Measurements from ENCODE around the gene CDK5RAP2. TPM values are rescaled to one million over a fixed set of nuclear protein-coding genes. Genes with fewer than 3 reads are reported as not detected.

CDK5RAP2 gene
- total and polyA plus RNA-seq, 2 donors (not counting 1 experiment from before 2014, with no cell fraction given) = 17.7 to 48.6 TPM

- Histone ChIP-seq H3K9me3 (ENCODE audit: control insufficient read depth, insufficient read depth, low read depth, low read length) (no peaks in the 10 kb centered on the region), H3K79me2 (ENCODE audit: control insufficient read depth, insufficient read depth, low read length) (no peaks in the 10 kb centered on the region), H3K4me1 (ENCODE audit: control insufficient read depth, extremely low read depth, insufficient read depth, low read length) (peaks cover 30% of the 10 kb centered on the region), H3K36me3 (ENCODE audit: control insufficient read depth, insufficient read depth, low read length) (peaks cover 11% of the 10 kb centered on the region), H3K4me3 (replicated peaks in 1 of 4; ENCODE audit: control extremely low read depth in 1 of 4, insufficient read depth in 1 of 4, low read depth in 3 of 4, low read length in 4 of 4) (no peak overlapping the region), H2AFZ (ENCODE audit: low read length) (no peak overlapping the region), H4K20me1 (ENCODE audit: control insufficient read depth, extremely low read depth, insufficient read depth, low read length) (no peaks in the 10 kb centered on the region), H3K27ac (ENCODE audit: insufficient read depth, low read length) (no peak overlapping the region), H3K27me3 (ENCODE audit: control insufficient read depth, insufficient read depth, low read length) (no peaks in the 10 kb centered on the region), H3K9ac (ENCODE audit: insufficient read depth, low read length) (no peak overlapping the region), H3K4me2 (ENCODE audit: extremely low read depth, insufficient read depth, low read length) (no peak overlapping the region)
- no peak for TF ChIP-seq EZH2 (IDR thresholded peaks at IDR 0.05; ENCODE audit: low read length, missing control alignments)
- no peak for TF ChIP-seq CTCF (conservative IDR thresholded peaks at IDR 0.05 in 1 of 2, IDR thresholded peaks at IDR 0.05 in 1 of 2; ENCODE audit: low read depth in 1 of 2, low read length in 2 of 2)
- DNase-seq (ENCODE audit: low read depth in 2 of 2) = no peak
Observed at GRCh38 chr9:120397453-120397852, 182.5 kb downstream of the CDK5RAP2 start.

GRCh38 chr9:120396931-120397330 lies 183.0 kb downstream of the CDK5RAP2 start:
- no peak for TF ChIP-seq CTCF (conservative IDR thresholded peaks at IDR 0.05 in 1 of 2, IDR thresholded peaks at IDR 0.05 in 1 of 2; ENCODE audit: low read depth in 1 of 2, low read length in 2 of 2)
- TF ChIP-seq EZH2 (IDR thresholded peaks at IDR 0.05; ENCODE audit: low read length, missing control alignments) = no peak
- H3K4me2 ChIP-seq (ENCODE audit: extremely low read depth, insufficient read depth, low read length) = no peak overlapping the region
- peaks cover 30% of the 10 kb centered on the region for H3K4me1 ChIP-seq (ENCODE audit: control insufficient read depth, extremely low read depth, insufficient read depth, low read length)
- H3K36me3 ChIP-seq (ENCODE audit: control insufficient read depth, insufficient read depth, low read length) = peaks cover 11% of the 10 kb centered on the region
- H4K20me1 ChIP-seq (ENCODE audit: control insufficient read depth, extremely low read depth, insufficient read depth, low read length) = no peaks in the 10 kb centered on the region
- peak in 1 of 2 donors; percentile 41 for DNase-seq (ENCODE audit: low read depth in 2 of 2)
- H2AFZ ChIP-seq (ENCODE audit: low read length) = no peak overlapping the region
- H3K27ac ChIP-seq (ENCODE audit: insufficient read depth, low read length) = no peak overlapping the region
- H3K9ac ChIP-seq (ENCODE audit: insufficient read depth, low read length) = no peak overlapping the region
- H3K4me3 ChIP-seq (replicated peaks in 1 of 4; ENCODE audit: control extremely low read depth in 1 of 4, insufficient read depth in 1 of 4, low read depth in 3 of 4, low read length in 4 of 4) = no peak overlapping the region
- H3K79me2 ChIP-seq (ENCODE audit: control insufficient read depth, insufficient read depth, low read length) = no peaks in the 10 kb centered on the region
- no peaks in the 10 kb centered on the region for H3K9me3 ChIP-seq (ENCODE audit: control insufficient read depth, insufficient read depth, low read depth, low read length)
- H3K27me3 ChIP-seq (ENCODE audit: control insufficient read depth, insufficient read depth, low read length) = no peaks in the 10 kb centered on the region

GRCh38 chr9:120396418-120396817 lies 183.5 kb downstream of the CDK5RAP2 start:
- Histone ChIP-seq H3K4me3 (replicated peaks in 1 of 4; ENCODE audit: control extremely low read depth in 1 of 4, insufficient read depth in 1 of 4, low read depth in 3 of 4, low read length in 4 of 4) (no peak overlapping the region), H3K27me3 (ENCODE audit: control insufficient read depth, insufficient read depth, low read length) (no peaks in the 10 kb centered on the region), H3K4me1 (ENCODE audit: control insufficient read depth, extremely low read depth, insufficient read depth, low read length) (peaks cover 30% of the 10 kb centered on the region), H4K20me1 (ENCODE audit: control insufficient read depth, extremely low read depth, insufficient read depth, low read length) (no peaks in the 10 kb centered on the region), H3K9ac (ENCODE audit: insufficient read depth, low read length) (no peak overlapping the region), H3K9me3 (ENCODE audit: control insufficient read depth, insufficient read depth, low read depth, low read length) (no peaks in the 10 kb centered on the region), H3K36me3 (ENCODE audit: control insufficient read depth, insufficient read depth, low read length) (peaks cover 12% of the 10 kb centered on the region), H3K79me2 (ENCODE audit: control insufficient read depth, insufficient read depth, low read length) (no peaks in the 10 kb centered on the region), H2AFZ (ENCODE audit: low read length) (no peak overlapping the region), H3K4me2 (ENCODE audit: extremely low read depth, insufficient read depth, low read length) (no peak overlapping the region), H3K27ac (ENCODE audit: insufficient read depth, low read length) (no peak overlapping the region)
- no peak for TF ChIP-seq CTCF (conservative IDR thresholded peaks at IDR 0.05 in 1 of 2, IDR thresholded peaks at IDR 0.05 in 1 of 2; ENCODE audit: low read depth in 1 of 2, low read length in 2 of 2)
- TF ChIP-seq EZH2 (IDR thresholded peaks at IDR 0.05; ENCODE audit: low read length, missing control alignments) = no peak
- no peak for DNase-seq (ENCODE audit: low read depth in 2 of 2)

Data from fibroblast of lung (primary cell).